Hematopoietic multipotent progenitor cell treated with erythropoietin and hydrocortisone succinate and interleukin-3 and kit ligand, for 4 days (in vitro differentiated cells): Measurements from ENCODE around the gene NPY.

Source experiments
- DNase-seq: peaks from one replicate; pipeline ENCODE4 v3.0.0-alpha.2; 2015

Gene NPY

DNA sequence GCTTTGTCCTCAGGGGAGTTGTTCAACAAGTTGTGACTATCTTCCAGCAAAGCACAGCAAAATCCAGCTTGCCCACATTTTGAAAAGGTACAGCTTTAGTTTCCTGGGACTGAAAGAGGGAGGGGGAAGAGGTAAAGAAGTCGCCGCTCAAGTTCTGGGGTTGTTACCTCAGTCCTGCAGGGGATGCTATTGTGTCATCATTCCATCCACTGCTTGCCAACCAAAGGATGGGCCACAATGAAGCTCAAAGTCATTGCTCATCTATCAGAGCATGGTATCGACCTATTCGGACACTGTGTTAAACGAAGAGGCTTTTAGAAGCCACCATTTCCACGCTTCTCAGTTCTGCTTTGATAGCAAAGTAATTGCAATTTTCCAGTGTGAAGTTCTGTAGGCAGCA lies 34.3 kb downstream of the NPY start:
- peak; percentile 49 for DNase-seq

DNA sequence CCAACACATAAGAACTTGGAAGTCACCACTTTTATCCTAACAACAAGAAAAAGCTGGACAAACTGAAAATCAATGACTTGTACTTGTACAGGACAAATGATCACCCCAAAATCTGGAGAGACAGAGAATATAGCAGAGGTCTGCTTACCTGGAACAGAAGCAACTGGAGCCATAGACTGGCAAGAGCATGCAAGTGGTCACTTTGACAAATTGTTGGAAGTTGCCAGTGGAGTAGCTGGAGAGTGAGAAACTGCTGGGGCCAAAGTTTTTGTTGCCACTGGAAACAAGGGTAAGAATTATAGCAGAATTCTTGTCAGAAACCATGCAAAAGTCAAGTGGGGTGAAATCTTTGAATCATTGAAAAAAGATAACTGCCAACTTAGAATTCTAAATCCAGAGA lies 35.2 kb downstream of the NPY start:
- no peak for DNase-seq

DNA sequence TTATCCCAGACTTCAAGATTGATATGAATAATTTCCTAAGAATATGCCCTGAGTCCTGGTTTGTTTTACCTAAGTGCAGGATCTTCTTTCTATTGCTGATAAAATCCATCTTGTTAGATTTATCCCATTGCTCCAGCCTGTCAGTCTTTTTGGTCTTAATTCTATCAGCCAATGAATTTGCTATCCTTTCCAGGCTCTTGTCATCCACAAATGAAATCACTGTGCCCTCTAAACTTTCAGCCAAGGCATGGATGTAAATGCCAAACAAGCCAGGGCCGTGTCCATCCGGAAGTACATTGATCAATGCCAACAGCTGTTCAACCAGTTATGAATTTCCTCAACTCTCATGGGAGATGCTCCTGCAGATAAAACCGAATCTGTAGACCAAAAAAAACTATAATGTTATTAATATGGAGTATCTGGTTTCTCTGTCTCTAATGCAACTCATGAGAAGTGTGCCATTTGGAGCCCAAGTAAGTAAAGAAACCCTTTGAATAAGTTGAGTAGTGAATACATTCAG lies 40.0 kb downstream of the NPY start:
- no peak for DNase-seq

DNA sequence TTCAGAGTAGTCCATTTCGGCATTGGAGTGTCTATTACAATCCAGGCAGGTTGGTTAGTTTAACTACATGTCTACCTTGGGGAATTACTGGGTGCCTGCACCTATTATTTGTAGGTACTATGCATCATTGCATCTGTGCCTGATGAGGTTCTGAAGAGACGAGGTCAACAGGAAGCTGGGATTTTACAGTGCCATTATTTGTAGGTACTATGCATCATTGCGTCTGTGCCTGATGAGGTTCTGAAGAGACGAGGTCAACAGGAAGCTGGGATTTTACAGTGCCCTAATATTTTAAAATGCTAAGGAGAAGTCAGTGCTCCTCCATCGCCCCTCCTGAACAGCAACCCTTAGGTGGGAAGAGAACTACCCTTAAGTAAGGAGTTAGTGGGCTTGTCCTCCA lies 41.7 kb downstream of the NPY start:
- no peak for DNase-seq

DNA sequence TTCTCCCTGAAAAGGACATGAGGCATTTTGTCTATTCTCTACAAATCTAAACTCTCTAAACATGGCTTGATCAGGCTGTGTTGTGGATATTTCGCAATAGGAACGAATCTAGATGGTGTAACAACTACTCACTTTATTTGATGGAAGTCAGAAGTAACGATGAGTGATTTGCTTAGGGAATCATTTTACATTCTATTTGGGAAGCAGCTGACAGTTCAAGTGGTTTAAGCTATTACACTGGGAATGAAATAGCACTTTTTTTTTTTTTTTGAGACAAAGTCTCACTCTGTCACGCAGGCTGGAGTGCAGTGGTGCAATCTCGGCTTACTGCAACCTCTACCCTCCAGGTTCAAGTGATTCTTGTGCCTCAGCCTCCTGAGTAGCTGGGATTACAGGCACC lies 44.1 kb downstream of the NPY start:
- DNase-seq, result peak; percentile 5

DNA sequence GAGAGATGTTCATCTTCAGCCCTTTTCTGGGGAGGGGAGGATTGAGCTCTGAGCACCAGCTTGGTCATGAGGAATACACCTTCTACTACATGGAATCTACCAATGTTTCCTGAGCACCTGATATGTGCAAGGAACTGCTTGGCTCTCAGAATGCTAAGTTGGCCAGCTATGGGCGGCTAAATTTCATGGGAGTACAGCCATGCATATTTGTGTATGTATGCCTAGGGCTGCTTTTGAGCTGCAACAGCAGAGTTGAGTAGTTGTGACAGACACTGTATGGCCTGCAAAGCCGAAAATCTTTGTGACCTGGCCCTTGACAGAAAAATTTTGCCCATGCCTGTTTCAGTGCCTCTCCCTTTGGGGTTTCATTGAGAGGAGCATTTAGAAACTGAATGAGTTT lies 44.9 kb downstream of the NPY start:
- no peak for DNase-seq

DNA sequence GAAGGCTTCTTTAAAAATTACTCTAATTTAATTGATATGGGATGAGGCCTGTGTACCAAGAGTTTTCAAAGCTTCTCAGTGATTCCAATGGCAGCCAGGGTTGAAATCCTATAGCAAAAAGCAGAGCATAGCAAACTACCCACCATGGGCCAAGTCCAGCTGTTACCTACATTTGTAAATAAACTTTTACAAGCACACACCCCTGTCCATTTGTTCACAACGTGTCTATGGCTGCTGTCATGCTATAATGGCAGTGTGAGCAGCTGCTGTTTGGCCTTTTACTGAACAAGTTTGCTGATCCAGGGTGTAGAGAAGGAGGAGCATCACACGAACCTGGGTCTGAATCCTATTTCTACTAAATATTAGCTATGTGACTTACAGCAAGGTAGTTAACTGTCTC lies 50.0 kb downstream of the NPY start:
- DNase-seq, result no peak

DNA sequence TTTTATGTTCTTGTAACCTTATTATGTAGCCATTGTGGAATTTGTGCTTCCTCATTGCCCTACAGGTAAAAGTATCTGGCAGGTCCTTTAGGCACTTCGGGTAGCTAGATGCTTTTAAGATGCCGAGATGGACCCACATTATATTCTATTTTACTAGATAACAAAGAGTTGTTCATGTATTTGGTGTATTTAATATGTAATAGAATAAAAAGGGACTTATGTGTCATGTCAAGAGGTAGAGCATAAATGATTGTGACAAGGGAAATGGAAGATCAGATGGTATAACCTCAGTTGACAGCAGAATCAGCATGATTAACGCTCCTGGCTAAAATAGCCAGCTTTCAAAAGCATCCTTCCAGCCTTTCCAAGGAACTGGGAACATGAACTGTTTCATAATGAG lies 50.6 kb downstream of the NPY start:
- DNase-seq, result no peak

DNA sequence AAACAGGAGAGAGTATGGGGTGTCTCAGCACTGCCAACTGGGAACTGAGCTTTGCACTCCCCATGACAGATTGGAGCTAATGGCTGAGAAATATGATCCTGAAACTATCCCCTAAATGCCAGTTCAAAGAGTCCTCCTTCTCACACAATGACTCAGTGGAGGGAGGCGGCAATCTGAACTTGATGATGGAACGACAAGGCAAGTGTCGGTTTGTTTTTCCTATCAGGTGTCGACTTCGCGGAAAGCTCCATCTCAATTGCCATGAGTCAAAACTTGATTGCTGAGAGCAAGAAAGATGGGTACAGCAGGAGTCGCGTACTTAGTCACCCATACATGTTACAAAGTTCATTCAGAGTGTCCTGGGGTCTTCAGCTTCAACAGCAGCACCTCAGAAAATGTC lies 52.5 kb downstream of the NPY start:
- no peak for DNase-seq

DNA sequence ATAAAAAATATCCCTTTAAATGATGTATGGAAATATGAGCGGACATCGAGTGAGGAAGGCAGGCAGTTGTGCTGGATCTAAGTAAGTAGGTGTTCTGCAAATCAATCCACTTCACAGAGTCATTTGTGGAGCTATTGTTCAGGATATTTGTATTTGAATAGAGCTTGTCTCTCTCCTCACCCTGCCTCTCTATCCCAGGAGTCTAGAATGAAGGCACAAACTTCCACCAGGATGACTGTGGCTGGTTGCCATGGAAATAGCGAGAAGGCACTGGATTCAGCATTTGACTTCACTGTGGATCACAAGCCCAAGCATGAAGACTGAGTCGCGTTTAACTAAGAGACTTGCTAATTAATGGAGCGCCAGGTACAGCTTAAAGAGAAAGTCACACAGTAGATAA lies 53.2 kb downstream of the NPY start:
- DNase-seq, result no peak

DNA sequence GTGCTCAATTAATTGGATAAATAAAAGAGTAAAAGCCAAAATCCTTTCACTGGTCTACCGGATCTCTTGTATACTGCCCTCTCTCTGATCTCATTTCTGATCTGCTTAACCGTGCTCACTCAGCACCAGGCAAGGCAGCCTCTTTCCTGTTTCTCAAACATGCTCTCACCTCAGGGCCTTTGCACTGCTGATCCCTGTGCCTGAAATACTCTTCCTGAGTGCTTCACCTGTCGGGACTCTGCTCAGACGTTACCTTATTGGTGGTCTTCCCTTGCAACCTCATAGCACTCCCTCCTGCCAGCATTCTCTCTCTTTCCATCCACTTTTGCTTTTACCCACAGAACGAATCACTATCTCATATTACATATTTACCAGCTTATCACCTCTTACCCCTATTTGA lies 55.6 kb downstream of the NPY start:
- no peak for DNase-seq

DNA sequence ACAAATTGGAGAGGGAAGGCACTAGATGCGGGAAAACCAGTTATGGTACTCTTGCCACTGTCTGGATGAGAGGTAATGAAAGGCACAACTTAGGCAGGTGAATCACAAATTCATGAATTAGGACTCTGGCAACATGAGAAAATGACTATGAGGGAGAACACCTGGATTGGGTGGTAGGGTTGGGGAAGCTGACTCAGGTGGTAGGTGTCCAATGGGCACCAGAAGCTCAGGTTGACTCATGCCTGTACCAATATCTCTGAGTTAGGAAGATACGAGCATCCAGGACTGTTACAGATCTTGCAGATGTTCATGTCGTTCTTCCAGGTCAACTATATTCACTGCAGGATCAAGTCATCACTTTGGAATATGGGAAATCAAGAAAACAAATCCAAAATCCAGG lies 56.7 kb downstream of the NPY start:
- no peak for DNase-seq
